MM.1S (cell line): ENCODE results near the gene TRHDE.

Source experiments
- DNase-seq: peaks from one replicate; pipeline ENCODE4 v3.0.0-alpha.2; 2015
- H2AFZ ChIP-seq: fragments of 300-600 bp; sonication (generic); 2 replicates; pipeline ENCODE4 v1.6.0; 2016; ENCODE audit warnings: antibody characterized with exemption, low read length
- H3F3A ChIP-seq: fragments of 300-600 bp; sonication (generic); 2 replicates; pipeline ENCODE4 v1.6.1; 2016; ENCODE audit warnings: mild to moderate bottlenecking, antibody characterized with exemption, low read length, moderate library complexity, mixed read lengths; ENCODE audit not compliant: insufficient read depth
- H3K27ac ChIP-seq: fragments of 300-600 bp; sonication (generic); 2 replicates; pipeline ENCODE4 v1.5.1; 2016; ENCODE audit warnings: mild to moderate bottlenecking, low read length
- H3K27me3 ChIP-seq: fragments of 300-600 bp; sonication (generic); replicated peaks from 2 replicates; pipeline ENCODE4 v1.6.0; 2016; ENCODE audit warnings: low read length; ENCODE audit not compliant: insufficient read depth
- H3K36me3 ChIP-seq: fragments of 300-600 bp; sonication (generic); replicated peaks from 2 replicates; pipeline ENCODE4 v1.6.1; 2016; ENCODE audit warnings: mild to moderate bottlenecking, low read length, mixed read lengths; ENCODE audit not compliant: insufficient read depth
- H3K4me1 ChIP-seq: fragments of 300-600 bp; sonication (generic); 2 replicates; pipeline ENCODE4 v1.6.1; 2016; ENCODE audit warnings: low read length, mixed read lengths
- H3K4me2 ChIP-seq: fragments of 300-600 bp; sonication (generic); 2 replicates; pipeline ENCODE4 v1.6.0; 2016; ENCODE audit warnings: low read depth, low read length
- H3K4me3 ChIP-seq: fragments of 300-600 bp; sonication (generic); 2 replicates; pipeline ENCODE4 v1.5.1; 2016; ENCODE audit warnings: low read length, mixed read lengths
- H3K79me2 ChIP-seq: fragments of 300-600 bp; sonication (generic); 2 replicates; pipeline ENCODE4 v1.6.1; 2016; ENCODE audit warnings: mixed run types, low read length, mixed read lengths
- H3K9ac ChIP-seq: fragments of 300-600 bp; sonication (generic); 2 replicates; pipeline ENCODE4 v1.6.1; 2016; ENCODE audit warnings: low read length, mixed read lengths
- H3K9me2 ChIP-seq: fragments of 300-600 bp; sonication (generic); replicated peaks from 2 replicates; pipeline ENCODE4 v1.6.1; 2016; ENCODE audit warnings: mild to moderate bottlenecking, low read length, mixed read lengths; ENCODE audit not compliant: insufficient read depth
- H3K9me3 ChIP-seq: fragments of 300-600 bp; sonication (generic); replicated peaks from 2 replicates; pipeline ENCODE4 v1.6.1; 2016; ENCODE audit warnings: mild to moderate bottlenecking, low read length, mixed read lengths; ENCODE audit not compliant: insufficient read depth
- H4K20me1 ChIP-seq: fragments of 300-600 bp; sonication (generic); 2 replicates; pipeline ENCODE4 v1.6.1; 2016; ENCODE audit warnings: mild to moderate bottlenecking, low read length, moderate library complexity, mixed read lengths; ENCODE audit not compliant: insufficient read depth
- CTCF ChIP-seq: fragments of 300-600 bp; sonication (generic); IDR thresholded peaks from 2 replicates; pipeline ENCODE4 v1.5.1; 2016; ENCODE audit warnings: antibody characterized with exemption, low read length, mixed read lengths
- EZH2 ChIP-seq: fragments of 300-600 bp; sonication (generic); optimal IDR thresholded peaks from 2 replicates; pipeline ENCODE3; 2017; ENCODE audit warnings: low read depth, mild to moderate bottlenecking, antibody characterized with exemption, low read length, mixed read lengths
- EZH2phosphoT487 ChIP-seq: fragments of 300-600 bp; sonication (generic); IDR thresholded peaks from 2 replicates; pipeline ENCODE4 v1.6.1; 2018; ENCODE audit warnings: antibody characterized with exemption, low read length

The TRHDE gene

GRCh38 chr12:72256725-72257124 lies 15.4 kb upstream of the TRHDE start:
- Histone ChIP-seq H3K79me2 (no peaks in the 10 kb centered on the region), H3K9me2 (no peaks in the 10 kb centered on the region), H3K36me3 (no peaks in the 10 kb centered on the region), H3K27me3 (no peaks in the 10 kb centered on the region), H3K9me3 (no peaks in the 10 kb centered on the region), H3F3A (no peaks in the 10 kb centered on the region), H3K4me2 (no peak overlapping the region), H3K4me1 (no peaks in the 10 kb centered on the region), H2AFZ (no peak overlapping the region), H3K9ac (no peak overlapping the region), H4K20me1 (no peaks in the 10 kb centered on the region), H3K4me3 (no peak overlapping the region), H3K27ac (no peak overlapping the region)
- TF ChIP-seq EZH2 (no peak), CTCF (no peak), EZH2phosphoT487 (no peak)
- DNase-seq = no peak

GRCh38 chr12:72261885-72262284 lies 10.3 kb upstream of the TRHDE start:
- H3K36me3 ChIP-seq = no peaks in the 10 kb centered on the region
- TF ChIP-seq EZH2phosphoT487 = no peak
- TF ChIP-seq CTCF = no peak
- no peak for TF ChIP-seq EZH2
- no peaks in the 10 kb centered on the region for H3K27me3 ChIP-seq
- H3K79me2 ChIP-seq = no peaks in the 10 kb centered on the region
- no peak overlapping the region for H3K27ac ChIP-seq
- no peaks in the 10 kb centered on the region for H3F3A ChIP-seq
- no peak overlapping the region for H3K4me3 ChIP-seq
- no peak overlapping the region for H3K9ac ChIP-seq
- H3K9me3 ChIP-seq = no peaks in the 10 kb centered on the region
- H3K9me2 ChIP-seq = no peaks in the 10 kb centered on the region
- no peak for DNase-seq
- no peaks in the 10 kb centered on the region for H3K4me1 ChIP-seq
- no peak overlapping the region for H2AFZ ChIP-seq
- H3K4me2 ChIP-seq = no peak overlapping the region
- H4K20me1 ChIP-seq = no peaks in the 10 kb centered on the region

GRCh38 chr12:72264548-72265175 lies 7.5 kb upstream of the TRHDE start:
- Histone ChIP-seq H3K9me3 (no peaks in the 10 kb centered on the region), H3K36me3 (no peaks in the 10 kb centered on the region), H3K27me3 (no peaks in the 10 kb centered on the region), H4K20me1 (no peaks in the 10 kb centered on the region), H3K27ac (no peak overlapping the region), H3K79me2 (no peaks in the 10 kb centered on the region), H3K4me1 (no peaks in the 10 kb centered on the region), H3K4me3 (no peak overlapping the region), H3F3A (no peaks in the 10 kb centered on the region), H3K9me2 (no peaks in the 10 kb centered on the region), H3K4me2 (no peak overlapping the region), H3K9ac (no peak overlapping the region), H2AFZ (no peak overlapping the region)
- TF ChIP-seq EZH2phosphoT487 (no peak), EZH2 (no peak), CTCF (peak; percentile 54)
- DNase-seq = peak; percentile 41
